GM23338 (cell line): Measurements from ENCODE around the gene GRAMD4. TPM values are rescaled to one million over a fixed set of nuclear protein-coding genes. Genes with fewer than 3 reads are reported as not detected.

Experiments
- ATAC-seq: fragments of 200-7000 bp; cut with Tn5 transposase; 3 replicates; pipeline ENCODE4 v1.9.1; 2020
- DNase-seq: peaks from one replicate; pipeline ENCODE4 v3.0.0-alpha.2; 2015; ENCODE audit warnings: low spot score
- H2AFZ ChIP-seq: fragments of 200-600 bp; sonication (generic); 2 replicates; pipeline ENCODE4 v1.8.0; 2016; ENCODE audit warnings: antibody characterized with exemption, mild to moderate bottlenecking, moderate library complexity
- H3F3A ChIP-seq: fragments of 200-600 bp; sonication (generic); replicated peaks from 2 replicates; pipeline ENCODE4 v1.8.0; 2017; ENCODE audit warnings: antibody characterized with exemption, mixed run types, low read depth
- H3K27ac ChIP-seq: fragments of 200-600 bp; sonication (generic); 2 replicates; pipeline ENCODE4 v1.6.1; 2016; ENCODE audit warnings: low read depth
- H3K27me3 ChIP-seq: fragments of 200-600 bp; sonication (generic); 2 replicates; pipeline ENCODE4 v1.8.0; 2016; ENCODE audit warnings: mild to moderate bottlenecking, mixed run types, moderate library complexity; ENCODE audit not compliant: insufficient read depth
- H3K36me3 ChIP-seq: fragments of 200-600 bp; sonication (generic); 2 replicates; pipeline ENCODE4 v1.8.0; 2016; ENCODE audit warnings: mild to moderate bottlenecking; ENCODE audit not compliant: insufficient read depth
- H3K4me1 ChIP-seq: fragments of 200-600 bp; sonication (generic); 2 replicates; pipeline ENCODE4 v1.8.0; 2016; ENCODE audit warnings: mild to moderate bottlenecking, moderate library complexity; ENCODE audit not compliant: insufficient read depth
- H3K4me2 ChIP-seq: fragments of 200-600 bp; sonication (generic); 2 replicates; pipeline ENCODE4 v1.7.1; 2017; ENCODE audit warnings: mixed run types
- H3K4me3 ChIP-seq: fragments of 200-600 bp; sonication (generic); 2 replicates; pipeline ENCODE4 v1.6.1; 2016; ENCODE audit warnings: mixed run types
- H3K79me2 ChIP-seq: fragments of 200-600 bp; sonication (generic); replicated peaks from 2 replicates; pipeline ENCODE4 v1.8.0; 2017; ENCODE audit warnings: mild to moderate bottlenecking; ENCODE audit not compliant: insufficient read depth
- H3K9me2 ChIP-seq: fragments of 200-600 bp; sonication (generic); 2 replicates; pipeline ENCODE4 v1.8.0; 2017; ENCODE audit not compliant: insufficient read depth
- H4K20me1 ChIP-seq: fragments of 200-600 bp; sonication (generic); replicated peaks from 2 replicates; pipeline ENCODE4 v1.8.0; 2017; ENCODE audit warnings: mild to moderate bottlenecking; ENCODE audit not compliant: insufficient read depth
- H3K27ac Mint-ChIP-seq: 2 replicates; pipeline ENCODE4 v1.8.0; 2020; ENCODE audit warnings: inconsistent platforms, mild to moderate bottlenecking, moderate library complexity, mixed read lengths
- H3K27me3 Mint-ChIP-seq: 3 replicates; pipeline ENCODE4 v1.8.0; 2022; ENCODE audit warnings: low read depth, mild to moderate bottlenecking, moderate library complexity, mixed read lengths, inconsistent platforms; ENCODE audit not compliant: insufficient read depth, poor library complexity
- H3K36me3 Mint-ChIP-seq: 3 replicates; pipeline ENCODE4 v1.8.0; 2021; ENCODE audit warnings: low read depth, mild to moderate bottlenecking, inconsistent platforms, moderate library complexity, mixed read lengths
- H3K4me1 Mint-ChIP-seq: 3 replicates; pipeline ENCODE4 v1.8.0; 2020; ENCODE audit warnings: mild to moderate bottlenecking, inconsistent platforms, mixed read lengths
- H3K4me3 Mint-ChIP-seq: 3 replicates; pipeline ENCODE4 v1.8.0; 2021; ENCODE audit warnings: moderate library complexity, mild to moderate bottlenecking, inconsistent platforms, mixed read lengths
- H3K9me3 Mint-ChIP-seq: 3 replicates; pipeline ENCODE4 v1.8.0; 2020; ENCODE audit warnings: moderate library complexity, mild to moderate bottlenecking, inconsistent platforms, mixed read lengths
- CREB1 ChIP-seq: fragments of 250-450 bp; sonication (Bioruptor Pico); IDR thresholded peaks from 2 replicates; pipeline ENCODE4 v1.5.0; 2020; ENCODE audit warnings: low read depth, mild to moderate bottlenecking, moderate library complexity
- ETS1 ChIP-seq: IDR thresholded peaks from 2 replicates; pipeline ENCODE4 v1.6.1; 2016; ENCODE audit warnings: antibody characterized with exemption
- EZH2 ChIP-seq: fragments of 200-600 bp; sonication (generic); IDR thresholded peaks from one replicate; pipeline ENCODE4 v1.8.0; 2017; ENCODE audit warnings: antibody characterized with exemption, mild to moderate bottlenecking, low read depth; ENCODE audit not compliant: unreplicated experiment
- EZH2phosphoT487 ChIP-seq: fragments of 200-600 bp; sonication (generic); IDR thresholded peaks from one replicate; pipeline ENCODE4 v1.8.1; 2018; ENCODE audit warnings: antibody characterized with exemption; ENCODE audit not compliant: unreplicated experiment
- JUNB ChIP-seq: IDR thresholded peaks from one replicate; pipeline ENCODE4 v1.6.1; 2016; ENCODE audit warnings: antibody characterized with exemption; ENCODE audit not compliant: unreplicated experiment
- NANOG ChIP-seq: IDR thresholded peaks from 2 replicates; pipeline ENCODE4 v1.6.1; 2016; ENCODE audit warnings: antibody characterized with exemption, borderline replicate concordance
- POLR2AphosphoS5 ChIP-seq: IDR thresholded peaks from 2 replicates; pipeline ENCODE4 v1.6.1; 2016; ENCODE audit warnings: antibody characterized with exemption, low read depth
- STAT1 ChIP-seq: IDR thresholded peaks from one replicate; pipeline ENCODE4 v1.6.1; 2016; ENCODE audit warnings: antibody characterized with exemption; ENCODE audit not compliant: unreplicated experiment
- ZNF114 ChIP-seq: fragments of 250-450 bp; sonication (Bioruptor Pico); IDR thresholded peaks from 2 replicates; pipeline ENCODE4 v1.5.0; 2020; ENCODE audit warnings: mild to moderate bottlenecking, moderate library complexity
- ZNF331 ChIP-seq: fragments of 250-450 bp; sonication (Bioruptor Pico); IDR thresholded peaks from 2 replicates; pipeline ENCODE4 v1.5.0; 2020; ENCODE audit warnings: low read depth, mild to moderate bottlenecking, moderate library complexity
- ZNF462 ChIP-seq: fragments of 250-450 bp; sonication (Bioruptor Pico); IDR thresholded peaks from 2 replicates; pipeline ENCODE4 v1.5.0; 2020; ENCODE audit warnings: mild to moderate bottlenecking, moderate library complexity
- polyA plus RNA-seq: library from polyadenylated mRNA; unstranded; fragments of >200 nt; fragmentation: Nextera tagmentation; extraction: Ambion mirVana; gene quantifications from 2 replicates; pipeline ENCODE4 v1.2.1, GENCODE V29; 2016
- total RNA-seq: library from RNA; depleted of rRNA; stranded (reverse); fragments of >200 nt; shearing (Covaris generic); gene quantifications from 2 replicates; pipeline ENCODE4 v1.2.3, GENCODE V29; 2014
- TF ChIP-seq, protein P1 (sequence below), 2 experiments: fragments of 200-600 bp in 1 of 2; sonication (generic) in 1 of 2; conservative IDR thresholded peaks; 2 replicates each; pipeline versions ENCODE4 v1.5.1 to v1.6.1; 2016 to 2017; ENCODE audit warnings: antibody characterized with exemption in 2 of 2, low read depth in 2 of 2, mild to moderate bottlenecking in 2 of 2, moderate library complexity in 1 of 2
- TF ChIP-seq, protein P2 (sequence below): IDR thresholded peaks from one replicate; pipeline ENCODE4 v1.6.1; 2018; ENCODE audit warnings: antibody characterized with exemption; ENCODE audit not compliant: unreplicated experiment

Gene GRAMD4
- total and polyA plus RNA-seq, 2 experiments from 2014 or later = 2.7 to 81.8 TPM

- Mint-ChIP-seq H3K9me3 (no peaks in the 10 kb centered on the region), H3K4me1 (peaks cover 6% of the 10 kb centered on the region; the same call in 2 of the 3 replicates), H3K27me3 (peaks cover 11% of the 10 kb centered on the region), H3K36me3 (no peaks in the 10 kb centered on the region), H3K4me3 (no peak overlapping the region), H3K27ac (no peak overlapping the region)
- no peaks in the 10 kb centered on the region for H3K27me3 ChIP-seq
- no peaks in the 10 kb centered on the region for H3K36me3 ChIP-seq
- H4K20me1 ChIP-seq = no peaks in the 10 kb centered on the region; the same call in none of the 2 replicates
- no peak overlapping the region for H3K4me2 ChIP-seq
- ATAC-seq = no peak
- H3K79me2 ChIP-seq = peaks cover 13% of the 10 kb centered on the region; the same call in 1 of the 2 replicates
- DNase-seq = no peak
- no peak overlapping the region for H3K4me3 ChIP-seq
- H2AFZ ChIP-seq = no peak overlapping the region
- no peaks in the 10 kb centered on the region for H3K9me2 ChIP-seq
- no peaks in the 10 kb centered on the region for H3F3A ChIP-seq
- no peak for TF ChIP-seq ZNF331 (CRISPR knock-in tag)
- TF ChIP-seq, protein P1, sequence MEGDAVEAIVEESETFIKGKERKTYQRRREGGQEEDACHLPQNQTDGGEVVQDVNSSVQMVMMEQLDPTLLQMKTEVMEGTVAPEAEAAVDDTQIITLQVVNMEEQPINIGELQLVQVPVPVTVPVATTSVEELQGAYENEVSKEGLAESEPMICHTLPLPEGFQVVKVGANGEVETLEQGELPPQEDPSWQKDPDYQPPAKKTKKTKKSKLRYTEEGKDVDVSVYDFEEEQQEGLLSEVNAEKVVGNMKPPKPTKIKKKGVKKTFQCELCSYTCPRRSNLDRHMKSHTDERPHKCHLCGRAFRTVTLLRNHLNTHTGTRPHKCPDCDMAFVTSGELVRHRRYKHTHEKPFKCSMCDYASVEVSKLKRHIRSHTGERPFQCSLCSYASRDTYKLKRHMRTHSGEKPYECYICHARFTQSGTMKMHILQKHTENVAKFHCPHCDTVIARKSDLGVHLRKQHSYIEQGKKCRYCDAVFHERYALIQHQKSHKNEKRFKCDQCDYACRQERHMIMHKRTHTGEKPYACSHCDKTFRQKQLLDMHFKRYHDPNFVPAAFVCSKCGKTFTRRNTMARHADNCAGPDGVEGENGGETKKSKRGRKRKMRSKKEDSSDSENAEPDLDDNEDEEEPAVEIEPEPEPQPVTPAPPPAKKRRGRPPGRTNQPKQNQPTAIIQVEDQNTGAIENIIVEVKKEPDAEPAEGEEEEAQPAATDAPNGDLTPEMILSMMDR (conservative IDR thresholded peaks at IDR 0.05; ENCODE audit: low read depth in 2 of 2) = no peak
- TF ChIP-seq NANOG = no peak
- no peak for TF ChIP-seq CREB1 (CRISPR knock-in tag)
- no peak for TF ChIP-seq POLR2AphosphoS5
- TF ChIP-seq EZH2 = no peak
- no peak for TF ChIP-seq EZH2phosphoT487
- TF ChIP-seq, protein P2, sequence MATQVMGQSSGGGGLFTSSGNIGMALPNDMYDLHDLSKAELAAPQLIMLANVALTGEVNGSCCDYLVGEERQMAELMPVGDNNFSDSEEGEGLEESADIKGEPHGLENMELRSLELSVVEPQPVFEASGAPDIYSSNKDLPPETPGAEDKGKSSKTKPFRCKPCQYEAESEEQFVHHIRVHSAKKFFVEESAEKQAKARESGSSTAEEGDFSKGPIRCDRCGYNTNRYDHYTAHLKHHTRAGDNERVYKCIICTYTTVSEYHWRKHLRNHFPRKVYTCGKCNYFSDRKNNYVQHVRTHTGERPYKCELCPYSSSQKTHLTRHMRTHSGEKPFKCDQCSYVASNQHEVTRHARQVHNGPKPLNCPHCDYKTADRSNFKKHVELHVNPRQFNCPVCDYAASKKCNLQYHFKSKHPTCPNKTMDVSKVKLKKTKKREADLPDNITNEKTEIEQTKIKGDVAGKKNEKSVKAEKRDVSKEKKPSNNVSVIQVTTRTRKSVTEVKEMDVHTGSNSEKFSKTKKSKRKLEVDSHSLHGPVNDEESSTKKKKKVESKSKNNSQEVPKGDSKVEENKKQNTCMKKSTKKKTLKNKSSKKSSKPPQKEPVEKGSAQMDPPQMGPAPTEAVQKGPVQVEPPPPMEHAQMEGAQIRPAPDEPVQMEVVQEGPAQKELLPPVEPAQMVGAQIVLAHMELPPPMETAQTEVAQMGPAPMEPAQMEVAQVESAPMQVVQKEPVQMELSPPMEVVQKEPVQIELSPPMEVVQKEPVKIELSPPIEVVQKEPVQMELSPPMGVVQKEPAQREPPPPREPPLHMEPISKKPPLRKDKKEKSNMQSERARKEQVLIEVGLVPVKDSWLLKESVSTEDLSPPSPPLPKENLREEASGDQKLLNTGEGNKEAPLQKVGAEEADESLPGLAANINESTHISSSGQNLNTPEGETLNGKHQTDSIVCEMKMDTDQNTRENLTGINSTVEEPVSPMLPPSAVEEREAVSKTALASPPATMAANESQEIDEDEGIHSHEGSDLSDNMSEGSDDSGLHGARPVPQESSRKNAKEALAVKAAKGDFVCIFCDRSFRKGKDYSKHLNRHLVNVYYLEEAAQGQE = no peak
- no peak for TF ChIP-seq ETS1
- no peak for TF ChIP-seq ZNF462
- TF ChIP-seq JUNB = no peak
- no peak for TF ChIP-seq ZNF114 (CRISPR knock-in tag)
- TF ChIP-seq STAT1 = no peak
- no peak overlapping the region for H3K27ac ChIP-seq
- no peaks in the 10 kb centered on the region for H3K4me1 ChIP-seq
These were observed 22.0 kb upstream of the GRAMD4 start for GRCh38 chr22:46598224-46598623.
